ENCODE measurements around the gene SEZ6L.

DNA sequence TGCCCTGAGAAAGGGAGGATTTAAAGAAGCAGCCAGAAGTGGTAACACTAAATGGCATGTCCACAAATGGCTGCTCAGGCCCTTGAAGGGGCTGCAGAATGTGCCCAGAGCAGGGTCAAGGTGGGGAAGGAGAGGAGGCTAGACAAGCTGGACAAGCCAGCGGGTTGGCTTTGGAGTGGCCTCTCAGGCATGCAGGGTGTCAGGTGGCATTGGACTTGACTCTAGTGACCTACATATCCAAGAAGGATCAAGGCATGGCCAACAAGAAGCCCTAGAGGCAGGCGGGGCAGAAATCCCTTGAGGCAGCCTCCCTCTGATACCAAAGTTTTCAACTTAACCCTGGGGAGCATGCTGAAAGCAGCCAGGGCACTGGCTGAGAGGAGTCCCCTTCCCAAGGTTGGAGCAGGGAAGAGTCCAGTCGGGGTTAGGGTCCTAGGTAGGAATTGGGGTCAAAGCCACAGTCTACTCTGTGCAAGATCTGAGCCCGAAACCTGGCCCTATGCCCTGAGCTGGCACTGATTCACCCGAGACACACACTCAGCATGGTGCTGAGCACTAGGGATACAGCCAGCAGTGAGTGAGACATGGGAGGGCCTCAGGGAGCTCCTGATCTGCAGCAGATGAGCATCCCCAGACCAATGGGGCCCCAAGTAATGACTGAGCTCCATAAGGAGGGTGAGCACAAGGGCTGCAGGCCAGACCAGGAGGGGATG is 164.0 kb downstream of the SEZ6L start:
- no peak for TF ChIP-seq EZH2 (IDR thresholded peaks at IDR 0.05)
- TF ChIP-seq POLR2AphosphoS5 (IDR thresholded peaks at IDR 0.05; ENCODE audit: borderline replicate concordance, low read depth, low read length) = no peak
- no peak for TF ChIP-seq FOXP2 (optimal IDR thresholded peaks at IDR 0.05; ENCODE audit: control extremely low read depth, extremely low read length, insufficient read depth)
